Measurements from ENCODE around the gene VAMP8. TPM values are rescaled to one million over a fixed set of nuclear protein-coding genes. Genes with fewer than 3 reads are reported as not detected.

The VAMP8 gene
- total and polyA plus RNA-seq, 2 of the 8 experiments (the other 6 are each of a cell fraction or from before 2014, with no cell fraction given) = 34.4 to 69.7 TPM

- H3K4me1 ChIP-seq (replicated peaks in 1 of 4; ENCODE audit: control insufficient read depth in 3 of 4, insufficient read depth in 4 of 4, low read length in 3 of 4) = no peaks in the 10 kb centered on the region
- peak overlapping the region; percentile 60 for H3K18ac ChIP-seq (ENCODE audit: extremely low read depth, low read length)
- H3K27ac ChIP-seq (ENCODE audit: low read depth, low read length) = no peak overlapping the region
- no peak overlapping the region for H3K23ac ChIP-seq (ENCODE audit: insufficient read length)
- no peak overlapping the region for H4K5ac ChIP-seq (ENCODE audit: insufficient read length, low read depth, low read length)
- no peak overlapping the region for H2BK15ac ChIP-seq (ENCODE audit: low read length)
- H3K9ac ChIP-seq (replicated peaks in 1 of 4; ENCODE audit: extremely low read depth in 1 of 4, low read depth in 3 of 4, low read length in 3 of 4) = peak overlapping the region in 3 of 4 experiments; percentile 17 to 79 (median 29); a peak in 5 of 7 replicates
- H2AFZ ChIP-seq (ENCODE audit: low read length) = no peak overlapping the region
- no peak overlapping the region for H3K56ac ChIP-seq (replicated peaks; ENCODE audit: insufficient read length, low read depth, low read length)
- ChIA-PET CTCF (ENCODE audit: partially characterized antibody) (interaction anchor here (0.8 to 3.6 kb wide), 6 partner anchors 10 to 169 kb away, joined by 3 to 20 read pairs (median 4); no protein-coding TSS in a partner anchor), POLR2A (ENCODE audit: partially characterized antibody) (interaction anchor here (0.6 to 38.6 kb wide), 18 partner anchors 9 to 1144 kb away, joined by 3 to 1889 read pairs (median 4); partner anchors contain the start of genes C2orf68, CAPG, MAT2A and RNF181)
- H3K79me2 ChIP-seq (ENCODE audit: control insufficient read depth in 1 of 2, insufficient read depth in 2 of 2, low read length in 2 of 2) = peaks cover 0 to 18% of the 10 kb centered on the region in 2 experiments; a peak in 2 of 4 replicates
- no peak overlapping the region for H4K8ac ChIP-seq (ENCODE audit: extremely low read depth, insufficient read depth, low read length)
- H3K36me3 ChIP-seq (ENCODE audit: control insufficient read depth in 2 of 4, insufficient read depth in 4 of 4, low read length in 3 of 4) = peaks cover 3 to 14% (median 8%) of the 10 kb centered on the region in 4 experiments; a peak in 7 of 8 replicates
- H3K27me3 ChIP-seq (replicated peaks in 1 of 4; ENCODE audit: control insufficient read depth in 3 of 4, extremely low read depth in 1 of 4, insufficient read depth in 3 of 4, low read length in 3 of 4) = no peaks in the 10 kb centered on the region
- no peak overlapping the region for H4K91ac ChIP-seq (replicated peaks; ENCODE audit: insufficient read length, low read length)
- 22% methylated on average over 10 of the region's 14 CpGs; no CpG with 5 or more reads in 1 of the 2 experiments for WGBS, 2 experiments (ENCODE audit: extremely low coverage in 1 of 2, insufficient coverage in 1 of 2, insufficient read length in 1 of 2, insufficient replicate concordance in 2 of 2, low coverage in 1 of 2, low lambda C conversion rate in 2 of 2, missing lambda C conversion rate in 1 of 2)
- H2BK5ac ChIP-seq (ENCODE audit: low read depth, low read length) = no peak overlapping the region
- H2BK12ac ChIP-seq (ENCODE audit: low read depth, low read length) = no peak overlapping the region
- H2AK5ac ChIP-seq (ENCODE audit: low read depth, low read length) = no peak overlapping the region
- FAIRE-seq (no peak), DNase-seq (ENCODE audit: low read depth in 1 of 2, low spot score in 2 of 2) (no peak)
- 0 out of 2 replicates have a peak, but pooled peaks cover 4% of the 10 kb centered on the region for H3K79me1 ChIP-seq (ENCODE audit: low read depth, low read length)
- H3K4me2 ChIP-seq (ENCODE audit: insufficient read depth in 1 of 2, low read depth in 2 of 2, low read length in 2 of 2) = peak overlapping the region; percentile 84 to 96
- no peaks in the 10 kb centered on the region for H4K20me1 ChIP-seq (replicated peaks in 1 of 2; ENCODE audit: control insufficient read depth in 1 of 2, insufficient read depth in 2 of 2, low read length in 2 of 2)
- H3K4ac ChIP-seq (replicated peaks; ENCODE audit: insufficient read length, low read depth, low read length) = no peak overlapping the region
- H3K23me2 ChIP-seq (ENCODE audit: low read depth, low read length) = peaks cover 5% of the 10 kb centered on the region
- no peak overlapping the region for H2BK120ac ChIP-seq (replicated peaks; ENCODE audit: low read depth, low read length)
- H3K14ac ChIP-seq (ENCODE audit: insufficient read length) = no peak overlapping the region
- H3K9me3 ChIP-seq (ENCODE audit: insufficient read depth in 2 of 2, low read depth in 1 of 2, low read length in 1 of 2) = no peaks in the 10 kb centered on the region
- no peak overlapping the region for H2BK20ac ChIP-seq (ENCODE audit: low read length)
- peak overlapping the region; percentile 68 to 90 (median 88) for H3K4me3 ChIP-seq (ENCODE audit: extremely low read depth in 1 of 4, insufficient read depth in 2 of 4, low read depth in 3 of 4, low read length in 4 of 4)
- TF ChIP-seq HDAC2 (IDR thresholded peaks at IDR 0.05; ENCODE audit: borderline replicate concordance in 1 of 2, low read depth in 2 of 2, low read length in 2 of 2) (no peak), RFX5 (IDR thresholded peaks at IDR 0.05; ENCODE audit: borderline replicate concordance, low read depth, low read length) (no peak), HDAC6 (IDR thresholded peaks at IDR 0.05; ENCODE audit: low read depth, low read length) (no peak), GABPA (IDR thresholded peaks at IDR 0.05; ENCODE audit: borderline replicate concordance, insufficient read depth, low read length) (no peak), GTF2F1 (IDR thresholded peaks at IDR 0.05; ENCODE audit: borderline replicate concordance, low read depth, low read length) (no peak), ATF3 (IDR thresholded peaks at IDR 0.05; ENCODE audit: insufficient read depth, low read depth, low read length) (no peak), KDM4A (IDR thresholded peaks at IDR 0.05; ENCODE audit: low read depth, low read length, severe bottlenecking) (no peak), YY1 (IDR thresholded peaks at IDR 0.05; ENCODE audit: low read depth, low read length) (no peak)
These were observed 16.5 kb upstream of the VAMP8 start for GRCh38 chr2:85560812-85561279.

Measured in H1 (cell line).